Transverse colon (tissue), 4 donors: Measurements from ENCODE around the gene ZNF76. TPM values are rescaled to one million over a fixed set of nuclear protein-coding genes. Genes with fewer than 3 reads are reported as not detected.

ENCODE experiments used
- DNase-seq: peaks from one replicate; pipeline ENCODE4 v3.0.0-alpha.2; 2019
- H3K27ac ChIP-seq, 4 donors: fragments of 200-600 bp; sonication (generic); 2 replicates each; pipeline ENCODE4 v1.5.1; 2016 to 2018; ENCODE audit warnings: inconsistent platforms in 4 of 4
- H3K27me3 ChIP-seq: fragments of 200-600 bp; sonication (generic); 2 replicates; pipeline ENCODE4 v1.5.1; 2017; ENCODE audit warnings: inconsistent platforms
- H3K36me3 ChIP-seq, 4 donors: fragments of 200-600 bp; sonication (generic); 2 replicates each; pipeline ENCODE4 v1.5.1; 2017 to 2019; ENCODE audit warnings: inconsistent platforms in 4 of 4
- H3K4me1 ChIP-seq, 4 donors: fragments of 200-600 bp; sonication (generic); 2 replicates each; pipeline ENCODE4 v1.5.1; 2017 to 2020; ENCODE audit warnings: inconsistent platforms in 4 of 4
- H3K4me3 ChIP-seq, 4 donors: fragments of 200-600 bp; sonication (generic); 1 replicate in 1 of 4; 2 replicates in 3 of 4; pipeline versions ENCODE4 v1.5.1 to v1.6.1; 2017 to 2019; ENCODE audit warnings: inconsistent platforms in 4 of 4
- H3K9me3 ChIP-seq, 2 donors: fragments of 200-600 bp; sonication (generic); 2 replicates each; pipeline ENCODE4 v1.5.1; 2017 to 2019; ENCODE audit warnings: inconsistent platforms in 2 of 2
- EP300 ChIP-seq: sonication (generic); formaldehyde crosslinking; IDR thresholded peaks from one replicate; pipeline ENCODE4 v1.6.1; 2017; ENCODE audit warnings: antibody characterized with exemption, low read depth
- POLR2A ChIP-seq: fragments of 450-650 bp; IDR thresholded peaks from one replicate; pipeline ENCODE4 v1.6.1; 2016; ENCODE audit warnings: antibody characterized with exemption, mild to moderate bottlenecking, moderate library complexity
- POLR2AphosphoS5 ChIP-seq, 3 donors: sonication (generic); formaldehyde crosslinking; IDR thresholded peaks; one replicate each; pipeline ENCODE4 v1.6.1; 2016; ENCODE audit warnings: antibody characterized with exemption in 3 of 3
- WGBS, 2 donors: methylation state at CpG; one replicate each; pipeline ENCODE4 v1.1.5; 2018; ENCODE audit warnings: low coverage in 1 of 2; 5-methylcytosine and 5-hydroxymethylcytosine counted together
- in situ Hi-C, 4 donors: fragments of 200-750 bp; cut with MboI; loops; one replicate each; pipeline versions ENCODE4 v1.15.0 to v1.15.1; 2017; ENCODE audit warnings: low sequenced_read_pairs in 3 of 4, low pct_ligation_motif_present in 1 of 4, low pct_unique_long_range_greater_than_20kb in 1 of 4
- intact Hi-C: fragments of 100-400 bp; cut with DNase I; formaldehyde crosslinking; loops from one replicate; pipeline ENCODE4 v1.15.1; 2023; ENCODE audit warnings: low total_unique reads
- total RNA-seq, 4 donors: library from RNA; depleted of rRNA; stranded (reverse); fragments of >200 nt; gene quantifications; one replicate each; pipeline ENCODE4 v1.1.0, GENCODE V29; 2016
- TF ChIP-seq, protein P1 (sequence below), 5 experiments: fragments of 200-600 bp in 3 of 5; fragments of 450-650 bp in 2 of 5; sonication (generic) in 3 of 5; IDR thresholded peaks; 1 replicate in 2 of 5; 2 replicates in 3 of 5; pipeline ENCODE4 v1.5.1; 2016 to 2017; ENCODE audit warnings: antibody characterized with exemption in 5 of 5, inconsistent platforms in 3 of 5, mild to moderate bottlenecking in 2 of 5, moderate library complexity in 1 of 5

The ZNF76 gene
- total RNA-seq, 4 donors from 2014 or later = 30.2 to 59.3 (median 35.1) TPM

DNA sequence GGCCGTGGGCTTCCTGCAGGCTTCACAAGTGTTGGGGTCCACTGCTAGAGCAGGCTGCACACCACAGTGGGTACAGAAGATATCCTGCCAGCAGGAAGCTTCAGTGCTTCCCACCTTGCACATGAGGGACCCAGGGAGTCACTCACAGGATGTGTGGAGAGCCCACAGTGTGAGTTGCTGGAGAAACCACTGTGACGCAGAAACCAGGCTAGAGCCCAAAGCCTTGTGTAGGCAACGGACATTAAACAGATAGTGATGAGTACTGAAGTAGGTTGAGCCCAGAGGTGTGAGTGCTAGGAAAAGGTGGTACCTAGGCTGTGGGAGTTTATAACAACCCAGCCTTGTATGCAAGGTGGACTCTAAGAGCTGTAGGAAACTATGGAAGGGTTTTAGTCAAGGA, 19.2 kb downstream of the ZNF76 start:
- intact Hi-C loops = no loop called here
- DNase-seq = no peak
- no peak for TF ChIP-seq EP300
- TF ChIP-seq POLR2AphosphoS5 (IDR thresholded peaks at IDR 0.05) = no peak
- no peak for TF ChIP-seq POLR2A
- TF ChIP-seq, protein P1, sequence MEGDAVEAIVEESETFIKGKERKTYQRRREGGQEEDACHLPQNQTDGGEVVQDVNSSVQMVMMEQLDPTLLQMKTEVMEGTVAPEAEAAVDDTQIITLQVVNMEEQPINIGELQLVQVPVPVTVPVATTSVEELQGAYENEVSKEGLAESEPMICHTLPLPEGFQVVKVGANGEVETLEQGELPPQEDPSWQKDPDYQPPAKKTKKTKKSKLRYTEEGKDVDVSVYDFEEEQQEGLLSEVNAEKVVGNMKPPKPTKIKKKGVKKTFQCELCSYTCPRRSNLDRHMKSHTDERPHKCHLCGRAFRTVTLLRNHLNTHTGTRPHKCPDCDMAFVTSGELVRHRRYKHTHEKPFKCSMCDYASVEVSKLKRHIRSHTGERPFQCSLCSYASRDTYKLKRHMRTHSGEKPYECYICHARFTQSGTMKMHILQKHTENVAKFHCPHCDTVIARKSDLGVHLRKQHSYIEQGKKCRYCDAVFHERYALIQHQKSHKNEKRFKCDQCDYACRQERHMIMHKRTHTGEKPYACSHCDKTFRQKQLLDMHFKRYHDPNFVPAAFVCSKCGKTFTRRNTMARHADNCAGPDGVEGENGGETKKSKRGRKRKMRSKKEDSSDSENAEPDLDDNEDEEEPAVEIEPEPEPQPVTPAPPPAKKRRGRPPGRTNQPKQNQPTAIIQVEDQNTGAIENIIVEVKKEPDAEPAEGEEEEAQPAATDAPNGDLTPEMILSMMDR (IDR thresholded peaks at IDR 0.05) = no peak

DNA sequence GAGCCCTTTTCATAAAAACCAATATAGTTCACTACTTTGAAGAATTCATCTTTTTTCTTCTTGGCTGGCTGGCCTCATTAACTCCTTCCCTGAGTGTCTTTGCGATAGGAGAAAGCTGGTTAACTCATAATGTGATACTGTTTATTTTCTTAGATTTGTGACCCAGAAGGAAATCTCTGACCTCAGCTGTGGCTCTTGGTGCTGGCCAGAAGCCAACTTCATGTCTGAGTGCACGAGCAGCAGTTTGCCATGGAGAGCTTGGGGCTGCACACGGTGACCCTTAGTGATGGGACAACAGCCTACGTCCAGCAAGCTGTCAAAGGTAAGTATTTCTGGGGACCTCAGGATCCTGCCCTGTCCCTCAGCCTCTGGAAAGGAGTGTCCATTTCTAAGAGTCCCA, 21.4 kb downstream of the ZNF76 start:
- H3K9me3 ChIP-seq = no peaks in the 10 kb centered on the region
- WGBS, 2 donors = 76% methylated on average over 4 of the region's 4 CpGs; no CpG with 5 or more reads in 1 of the 2 donors
- H3K4me3 ChIP-seq = no peak overlapping the region
- no peaks in the 10 kb centered on the region for H3K4me1 ChIP-seq
- TF ChIP-seq POLR2A (no peak), EP300 (no peak), POLR2AphosphoS5 (IDR thresholded peaks at IDR 0.05) (no peak)
- TF ChIP-seq, protein P1 (IDR thresholded peaks at IDR 0.05) = no peak
- H3K36me3 ChIP-seq = peaks cover 0 to 44% (median 4%) of the 10 kb centered on the region in 4 donors
- in situ Hi-C loops = no loop called here
- no peaks in the 10 kb centered on the region for H3K27me3 ChIP-seq
- intact Hi-C loops = no loop called here
- no peak overlapping the region for H3K27ac ChIP-seq
- DNase-seq = no peak

More for the DNA sequence above, 19.2 kb downstream of the ZNF76 start:
- H3K36me3 ChIP-seq = peaks cover 0 to 26% (median 4%) of the 10 kb centered on the region in 4 donors
- peaks cover 0 to 6% (median 1%) of the 10 kb centered on the region in 4 donors for H3K4me1 ChIP-seq
- H3K4me3 ChIP-seq = no peak overlapping the region
- WGBS, 2 donors = 90% methylated on average over 3 of the region's 3 CpGs; no CpG with 5 or more reads in 1 of the 2 donors
- no peak overlapping the region for H3K27ac ChIP-seq
- in situ Hi-C loops = no loop called here
- no peaks in the 10 kb centered on the region for H3K9me3 ChIP-seq
- no peaks in the 10 kb centered on the region for H3K27me3 ChIP-seq

DNA sequence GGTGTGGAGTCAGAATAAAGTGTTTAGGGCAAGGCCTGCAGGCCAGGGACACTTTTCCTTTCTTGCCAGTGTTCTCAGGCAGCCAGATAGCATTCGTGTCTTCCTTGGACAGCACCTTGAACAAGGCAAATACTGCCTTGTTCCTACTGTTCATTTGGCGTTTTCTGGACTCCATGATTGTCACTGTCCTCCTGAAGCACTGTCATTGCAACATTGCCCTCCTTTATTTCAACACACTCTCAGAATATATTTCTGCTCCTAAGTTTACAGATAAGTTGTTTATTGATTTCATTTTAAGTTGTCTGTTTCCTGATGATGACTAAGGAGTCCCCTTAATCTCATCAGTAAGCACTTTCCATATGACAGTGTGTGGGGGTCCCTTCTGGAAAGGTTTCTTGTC, 22.9 kb downstream of the ZNF76 start:
- no peak overlapping the region for H3K27ac ChIP-seq
- WGBS, 2 donors = 93% methylated on average over 2 of the region's 2 CpGs
- H3K4me1 ChIP-seq = no peaks in the 10 kb centered on the region
- no peak overlapping the region for H3K4me3 ChIP-seq
- in situ Hi-C loops (no loop called here), intact Hi-C loops (no loop called here)
- H3K36me3 ChIP-seq = peaks cover 0 to 54% (median 8%) of the 10 kb centered on the region in 4 donors
- no peaks in the 10 kb centered on the region for H3K9me3 ChIP-seq
- DNase-seq = no peak
- TF ChIP-seq POLR2AphosphoS5 (IDR thresholded peaks at IDR 0.05) (no peak), EP300 (no peak), POLR2A (no peak)
- TF ChIP-seq, protein P1 (IDR thresholded peaks at IDR 0.05) = no peak
- no peaks in the 10 kb centered on the region for H3K27me3 ChIP-seq

DNA sequence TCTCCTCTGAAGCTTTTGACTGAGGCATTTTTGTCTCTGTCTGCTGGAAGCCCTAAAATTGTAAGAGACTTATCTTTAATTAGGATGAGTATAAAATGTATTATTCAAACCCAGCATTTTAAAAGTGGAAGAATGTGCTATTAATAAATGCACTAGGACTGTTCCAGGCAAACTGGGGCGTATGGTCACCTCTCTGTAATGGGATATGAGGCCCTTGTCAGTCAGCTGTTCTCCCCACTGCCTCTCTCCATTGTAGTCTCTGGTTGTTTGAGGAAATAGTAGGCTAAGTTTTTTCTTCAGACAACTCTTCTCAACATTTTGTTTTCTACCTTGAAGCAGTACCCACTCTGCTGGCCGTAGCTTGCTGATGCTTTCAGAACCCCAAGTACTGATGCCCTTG, 23.8 kb downstream of the ZNF76 start:
- Histone ChIP-seq H3K9me3 (no peaks in the 10 kb centered on the region), H3K4me3 (no peak overlapping the region), H3K36me3 (peaks cover 0 to 63% (median 13%) of the 10 kb centered on the region in 4 donors), H3K4me1 (no peaks in the 10 kb centered on the region), H3K27ac (no peak overlapping the region), H3K27me3 (no peaks in the 10 kb centered on the region)
- in situ Hi-C loops = no loop called here
- intact Hi-C loops = no loop called here
- no peak for DNase-seq
- 68 to 100% methylated on average over 1 to 2 of the region's 2 CpGs for WGBS, 2 donors
- TF ChIP-seq, protein P1 (IDR thresholded peaks at IDR 0.05) = no peak
- TF ChIP-seq POLR2AphosphoS5 (IDR thresholded peaks at IDR 0.05) (no peak), POLR2A (no peak), EP300 (no peak)
